Measurements from ENCODE around the gene STK24. TPM values are rescaled to one million over a fixed set of nuclear protein-coding genes. Genes with fewer than 3 reads are reported as not detected.
A peak's percentile ranks its signal among the peaks of the same experiment; 100 is the strongest.

STK24 gene
- polyA plus RNA-seq, 1 of the 3 experiments (the other 2 are of a cell fraction) = 30.5 TPM

DNA sequence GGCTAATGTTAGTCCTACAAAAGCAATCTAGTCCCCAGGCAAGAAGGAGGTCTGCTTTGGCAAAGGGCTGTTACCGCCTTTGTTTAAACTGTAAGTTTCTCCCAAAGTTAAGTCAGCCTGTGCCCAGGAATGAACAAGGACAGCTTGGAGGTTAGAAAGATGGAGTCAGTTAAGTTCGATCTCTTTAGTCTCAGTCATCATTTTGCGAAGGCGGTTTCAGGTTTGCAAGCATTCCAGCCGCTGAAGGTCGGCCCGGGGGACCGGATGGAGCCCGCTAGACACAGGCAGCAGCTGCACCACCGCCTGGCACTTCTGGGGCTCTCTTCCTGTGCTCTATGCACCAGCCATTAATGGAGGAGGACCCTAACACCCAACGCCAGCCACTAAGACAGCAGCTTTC lies 91.3 kb downstream of the STK24 start:
- no peak for DNase-seq
- peak overlapping the region; percentile 46; the same call in 1 of the 2 replicates for H3K9ac ChIP-seq
- H3F3A ChIP-seq (replicated peaks; ENCODE audit: insufficient read depth) = peaks cover 17% of the 10 kb centered on the region
- H3K4me1 ChIP-seq (ENCODE audit: control insufficient read depth in 1 of 2, insufficient read depth in 2 of 2, low read depth in 1 of 2, low read length in 1 of 2) = peaks cover 34 to 70% of the 10 kb centered on the region in 2 experiments
- no peaks in the 10 kb centered on the region for H3K36me3 ChIP-seq (replicated peaks in 1 of 2; ENCODE audit: control insufficient read depth in 1 of 2, insufficient read depth in 2 of 2, low read length in 1 of 2)
- CTCF ChIA-PET = interaction anchor here (1.5 to 2.0 kb wide), 4 partner anchors 22 to 168 kb away, joined by 3 to 6 read pairs (median 6); no protein-coding TSS in a partner anchor
- no peak overlapping the region for H3K4me2 ChIP-seq
- H3K9me3 ChIP-seq = no peaks in the 10 kb centered on the region
- peaks cover 31% of the 10 kb centered on the region for H4K20me1 ChIP-seq (ENCODE audit: insufficient read depth)
- no peak for TF ChIP-seq MEF2A (IDR thresholded peaks at IDR 0.05; ENCODE audit: borderline replicate concordance, low read depth)
- no peak for TF ChIP-seq NRF1 (IDR thresholded peaks at IDR 0.05; ENCODE audit: low read depth, low read length)
- TF ChIP-seq TAF1 (IDR thresholded peaks at IDR 0.05; ENCODE audit: borderline replicate concordance, low read depth, low read length) = no peak
- TF ChIP-seq, protein P1, sequence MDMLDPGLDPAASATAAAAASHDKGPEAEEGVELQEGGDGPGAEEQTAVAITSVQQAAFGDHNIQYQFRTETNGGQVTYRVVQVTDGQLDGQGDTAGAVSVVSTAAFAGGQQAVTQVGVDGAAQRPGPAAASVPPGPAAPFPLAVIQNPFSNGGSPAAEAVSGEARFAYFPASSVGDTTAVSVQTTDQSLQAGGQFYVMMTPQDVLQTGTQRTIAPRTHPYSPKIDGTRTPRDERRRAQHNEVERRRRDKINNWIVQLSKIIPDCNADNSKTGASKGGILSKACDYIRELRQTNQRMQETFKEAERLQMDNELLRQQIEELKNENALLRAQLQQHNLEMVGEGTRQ (IDR thresholded peaks at IDR 0.05; ENCODE audit: borderline replicate concordance, low read depth, low read length) = no peak
- no peak for TF ChIP-seq CHD2 (IDR thresholded peaks at IDR 0.05; ENCODE audit: low read length, partially characterized antibody)
- H3K79me2 ChIP-seq (ENCODE audit: insufficient read depth) = peaks cover 85% of the 10 kb centered on the region
- no peaks in the 10 kb centered on the region for H3K9me2 ChIP-seq
- peak overlapping the region in 1 of 2 experiments; percentile 87; a peak in 2 of 4 replicates for H3K27ac ChIP-seq (ENCODE audit: low read depth in 2 of 2, low read length in 1 of 2)
- POLR2A ChIA-PET = no interaction called here
- H3K27me3 ChIP-seq (ENCODE audit: insufficient read depth) = no peaks in the 10 kb centered on the region
- no peak overlapping the region for H3K4me3 ChIP-seq (ENCODE audit: low read depth in 2 of 2, low read length in 1 of 2)
- 97% methylated on average over 9 of the region's 11 CpGs for WGBS (ENCODE audit: low lambda C conversion rate)
- H2AFZ ChIP-seq (ENCODE audit: low read depth) = no peak overlapping the region

- 52% methylated on average over 17 of the region's 21 CpGs for whole genome bisulfite sequencing (ENCODE audit: low lambda C conversion rate)
- no peak for DNase-seq
- Histone ChIP-seq H3F3A (replicated peaks; ENCODE audit: insufficient read depth) (peaks cover 17% of the 10 kb centered on the region), H3K36me3 (replicated peaks in 1 of 2; ENCODE audit: control insufficient read depth in 1 of 2, insufficient read depth in 2 of 2, low read length in 1 of 2) (no peaks in the 10 kb centered on the region), H4K20me1 (ENCODE audit: insufficient read depth) (peaks cover 22% of the 10 kb centered on the region), H2AFZ (ENCODE audit: low read depth) (no peak overlapping the region), H3K9me3 (no peaks in the 10 kb centered on the region), H3K27me3 (ENCODE audit: insufficient read depth) (no peaks in the 10 kb centered on the region), H3K4me1 (ENCODE audit: control insufficient read depth in 1 of 2, insufficient read depth in 2 of 2, low read depth in 1 of 2, low read length in 1 of 2) (peaks cover 34 to 64% of the 10 kb centered on the region in 2 experiments), H3K9ac (peak overlapping the region; percentile 57; the same call in 1 of the 2 replicates), H3K79me2 (ENCODE audit: insufficient read depth) (peaks cover 83% of the 10 kb centered on the region), H3K9me2 (no peaks in the 10 kb centered on the region), H3K27ac (ENCODE audit: low read depth in 2 of 2, low read length in 1 of 2) (peak overlapping the region; percentile 5 to 87; a peak in 3 of 4 replicates), H3K4me2 (peak overlapping the region; percentile 56), H3K4me3 (ENCODE audit: low read depth in 2 of 2, low read length in 1 of 2) (peak overlapping the region in 1 of 2 experiments; percentile 8; a peak in 1 of 4 replicates)
- CTCF ChIA-PET = interaction anchor here (1.0 to 2.8 kb wide), 7 partner anchors 18 to 189 kb away, joined by 3 to 12 read pairs (median 6); no protein-coding TSS in a partner anchor
- TF ChIP-seq FOSL2 (IDR thresholded peaks at IDR 0.05; ENCODE audit: borderline replicate concordance, low read depth) = peak; percentile 78
- peak; percentile 48; the same call in 1 of the 2 replicates for TF ChIP-seq JUND (IDR thresholded peaks at IDR 0.05)
- TF ChIP-seq PBX3 (IDR thresholded peaks at IDR 0.05) = no peak
- peak; percentile 40; the same call in 1 of the 2 replicates for TF ChIP-seq MAX (IDR thresholded peaks at IDR 0.05; ENCODE audit: low read depth)
- no peak for TF ChIP-seq CHD2 (IDR thresholded peaks at IDR 0.05; ENCODE audit: low read length, partially characterized antibody)
- TF ChIP-seq SIN3A (IDR thresholded peaks at IDR 0.05; ENCODE audit: borderline replicate concordance, low read depth, low read length) = 0 out of 2 replicates have a peak, but pooled peaks have one; percentile 24
- TF ChIP-seq ELF1 (IDR thresholded peaks at IDR 0.05) = no peak
- TF ChIP-seq, protein P2, sequence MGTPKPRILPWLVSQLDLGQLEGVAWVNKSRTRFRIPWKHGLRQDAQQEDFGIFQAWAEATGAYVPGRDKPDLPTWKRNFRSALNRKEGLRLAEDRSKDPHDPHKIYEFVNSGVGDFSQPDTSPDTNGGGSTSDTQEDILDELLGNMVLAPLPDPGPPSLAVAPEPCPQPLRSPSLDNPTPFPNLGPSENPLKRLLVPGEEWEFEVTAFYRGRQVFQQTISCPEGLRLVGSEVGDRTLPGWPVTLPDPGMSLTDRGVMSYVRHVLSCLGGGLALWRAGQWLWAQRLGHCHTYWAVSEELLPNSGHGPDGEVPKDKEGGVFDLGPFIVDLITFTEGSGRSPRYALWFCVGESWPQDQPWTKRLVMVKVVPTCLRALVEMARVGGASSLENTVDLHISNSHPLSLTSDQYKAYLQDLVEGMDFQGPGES (IDR thresholded peaks at IDR 0.05; ENCODE audit: low read depth, low read length) = no peak
- TF ChIP-seq GABPA (IDR thresholded peaks at IDR 0.05; ENCODE audit: low read depth) = no peak
- TF ChIP-seq TCF12 (IDR thresholded peaks at IDR 0.05) = no peak; the same call in 1 of the 2 replicates
- TF ChIP-seq, protein P3, sequence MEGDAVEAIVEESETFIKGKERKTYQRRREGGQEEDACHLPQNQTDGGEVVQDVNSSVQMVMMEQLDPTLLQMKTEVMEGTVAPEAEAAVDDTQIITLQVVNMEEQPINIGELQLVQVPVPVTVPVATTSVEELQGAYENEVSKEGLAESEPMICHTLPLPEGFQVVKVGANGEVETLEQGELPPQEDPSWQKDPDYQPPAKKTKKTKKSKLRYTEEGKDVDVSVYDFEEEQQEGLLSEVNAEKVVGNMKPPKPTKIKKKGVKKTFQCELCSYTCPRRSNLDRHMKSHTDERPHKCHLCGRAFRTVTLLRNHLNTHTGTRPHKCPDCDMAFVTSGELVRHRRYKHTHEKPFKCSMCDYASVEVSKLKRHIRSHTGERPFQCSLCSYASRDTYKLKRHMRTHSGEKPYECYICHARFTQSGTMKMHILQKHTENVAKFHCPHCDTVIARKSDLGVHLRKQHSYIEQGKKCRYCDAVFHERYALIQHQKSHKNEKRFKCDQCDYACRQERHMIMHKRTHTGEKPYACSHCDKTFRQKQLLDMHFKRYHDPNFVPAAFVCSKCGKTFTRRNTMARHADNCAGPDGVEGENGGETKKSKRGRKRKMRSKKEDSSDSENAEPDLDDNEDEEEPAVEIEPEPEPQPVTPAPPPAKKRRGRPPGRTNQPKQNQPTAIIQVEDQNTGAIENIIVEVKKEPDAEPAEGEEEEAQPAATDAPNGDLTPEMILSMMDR (IDR thresholded peaks at IDR 0.05) = 0 out of 2 replicates have a peak, but pooled peaks have one; percentile 14
- TF ChIP-seq RXRA (IDR thresholded peaks at IDR 0.05; ENCODE audit: borderline replicate concordance, low read depth) = peak; percentile 25; the same call in 1 of the 2 replicates
- POLR2A ChIA-PET = no interaction called here
These were observed 92.4 kb downstream of the STK24 start for GRCh38 chr13:98484289-98485219.
